ENCODE measurements around the gene JMJD1C.

The JMJD1C gene

GRCh38 chr10:63262430-63263073, 203.2 kb downstream of the JMJD1C start:
- no peak for TF ChIP-seq POLR2A (IDR thresholded peaks at IDR 0.05; ENCODE audit: low read depth, low read length)
- no peak for DNase-seq (ENCODE audit: insufficient read length, low spot score)
- FAIRE-seq: peak; percentile 90

- TF ChIP-seq POLR2A (IDR thresholded peaks at IDR 0.05; ENCODE audit: low read depth, low read length): no peak
- no peak for DNase-seq (ENCODE audit: insufficient read length, low spot score)
- FAIRE-seq: peak; percentile 77
These were observed 204.3 kb downstream of the JMJD1C start for GRCh38 chr10:63261496-63261895.

DNA sequence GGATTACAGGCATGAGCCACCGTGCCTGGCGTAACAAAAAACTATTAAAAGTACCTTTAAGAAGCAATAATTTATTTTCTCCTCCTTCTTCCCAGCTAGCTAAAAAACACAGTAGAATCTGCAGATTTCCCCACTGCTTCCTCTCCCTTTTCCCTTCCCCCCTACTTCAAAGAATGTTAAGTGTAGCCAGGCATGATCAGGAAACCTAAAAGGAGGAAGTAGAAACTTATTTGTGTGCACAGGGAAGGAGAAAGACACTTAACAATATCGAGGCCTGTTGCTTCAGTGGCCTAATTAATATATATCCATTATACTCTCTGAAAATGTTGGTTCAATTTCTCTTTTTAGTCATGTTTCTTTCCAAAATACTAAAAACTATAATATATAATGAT, 204.9 kb downstream of the JMJD1C start:
- no peak for TF ChIP-seq POLR2A (IDR thresholded peaks at IDR 0.05; ENCODE audit: low read depth, low read length)
- no peak for FAIRE-seq
- no peak for DNase-seq (ENCODE audit: insufficient read length, low spot score)

DNA sequence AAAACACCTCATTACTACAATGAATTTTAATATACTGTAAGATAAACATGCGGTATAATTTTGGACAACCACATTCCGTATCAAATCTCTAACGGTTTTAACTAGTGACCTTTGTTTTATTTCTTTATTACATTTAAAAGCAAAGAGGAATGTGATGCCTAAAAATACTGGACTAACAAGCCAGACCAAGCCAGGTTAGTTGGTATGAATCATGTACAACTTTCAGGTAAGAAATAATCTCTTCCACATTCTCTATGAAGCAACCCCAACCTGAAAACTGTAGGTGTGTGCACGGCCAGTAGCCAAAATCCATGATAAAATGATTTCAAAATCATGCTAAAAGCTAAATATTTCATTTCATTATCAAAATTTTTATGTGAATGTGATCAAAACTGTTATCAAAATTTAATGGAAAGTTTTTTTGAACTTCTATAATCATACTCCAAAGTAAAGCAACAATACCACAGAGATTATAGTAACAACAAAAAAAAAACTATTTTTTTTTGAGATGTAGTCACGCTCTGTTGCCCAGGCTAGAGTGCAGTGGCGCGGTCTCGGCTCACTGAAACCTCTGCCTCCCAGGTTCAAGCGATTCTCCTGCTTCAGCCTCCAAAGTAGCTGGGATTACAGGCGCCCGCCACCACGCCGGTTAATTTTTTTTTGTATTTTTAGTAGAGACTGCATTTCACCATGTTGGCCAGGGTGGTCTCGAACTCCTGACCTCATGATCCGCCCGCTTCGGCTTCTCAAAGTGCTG, 205.5 kb downstream of the JMJD1C start:
- FAIRE-seq: peak; percentile 52
- TF ChIP-seq POLR2A (IDR thresholded peaks at IDR 0.05; ENCODE audit: low read depth, low read length): no peak
- DNase-seq (ENCODE audit: insufficient read length, low spot score): no peak

GRCh38 chr10:63258920-63259678, 206.7 kb downstream of the JMJD1C start:
- DNase-seq (ENCODE audit: insufficient read length, low spot score): no peak
- peak; percentile 87 for FAIRE-seq

GRCh38 chr10:63257778-63258177, 208.0 kb downstream of the JMJD1C start:
- FAIRE-seq (peak; percentile 52), DNase-seq (ENCODE audit: insufficient read length, low spot score) (no peak)
- TF ChIP-seq POLR2A (IDR thresholded peaks at IDR 0.05; ENCODE audit: low read depth, low read length): no peak

More at GRCh38 chr10:63258920-63259678, 206.7 kb downstream of the JMJD1C start:
- no peak for TF ChIP-seq POLR2A (IDR thresholded peaks at IDR 0.05; ENCODE audit: low read depth, low read length)

- DNase-seq (ENCODE audit: insufficient read length, low spot score) (no peak), FAIRE-seq (peak; percentile 33)
- no peak for TF ChIP-seq POLR2A (IDR thresholded peaks at IDR 0.05; ENCODE audit: low read depth, low read length)
These were observed 209.6 kb downstream of the JMJD1C start for GRCh38 chr10:63256009-63256773.

DNA sequence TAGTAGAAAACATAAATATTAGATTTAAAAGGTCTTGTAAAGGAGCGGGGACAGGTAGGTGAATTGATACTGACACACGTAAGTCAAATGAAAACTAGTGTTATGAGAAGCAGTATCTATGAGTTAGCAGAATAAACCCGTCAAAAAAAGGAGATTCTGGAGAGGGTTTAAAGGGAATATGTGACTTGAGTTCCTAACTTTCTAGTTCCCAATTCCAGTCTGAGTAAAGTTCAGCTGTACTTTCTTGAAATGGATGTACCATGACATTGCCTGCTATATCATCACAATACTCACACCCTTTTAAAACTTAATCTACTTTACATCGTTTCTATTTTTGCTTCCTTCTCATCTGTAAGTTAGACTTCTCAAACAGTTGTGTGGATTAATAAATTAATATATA, 210.5 kb downstream of the JMJD1C start:
- peak; percentile 83 for FAIRE-seq
- TF ChIP-seq POLR2A (IDR thresholded peaks at IDR 0.05; ENCODE audit: low read depth, low read length): no peak
- no peak for DNase-seq (ENCODE audit: insufficient read length, low spot score)

- DNase-seq (ENCODE audit: insufficient read length, low spot score) (no peak), FAIRE-seq (peak; percentile 60)
- no peak for TF ChIP-seq POLR2A (IDR thresholded peaks at IDR 0.05; ENCODE audit: low read depth, low read length)
These were observed 212.7 kb downstream of the JMJD1C start for GRCh38 chr10:63253040-63253439.

DNA sequence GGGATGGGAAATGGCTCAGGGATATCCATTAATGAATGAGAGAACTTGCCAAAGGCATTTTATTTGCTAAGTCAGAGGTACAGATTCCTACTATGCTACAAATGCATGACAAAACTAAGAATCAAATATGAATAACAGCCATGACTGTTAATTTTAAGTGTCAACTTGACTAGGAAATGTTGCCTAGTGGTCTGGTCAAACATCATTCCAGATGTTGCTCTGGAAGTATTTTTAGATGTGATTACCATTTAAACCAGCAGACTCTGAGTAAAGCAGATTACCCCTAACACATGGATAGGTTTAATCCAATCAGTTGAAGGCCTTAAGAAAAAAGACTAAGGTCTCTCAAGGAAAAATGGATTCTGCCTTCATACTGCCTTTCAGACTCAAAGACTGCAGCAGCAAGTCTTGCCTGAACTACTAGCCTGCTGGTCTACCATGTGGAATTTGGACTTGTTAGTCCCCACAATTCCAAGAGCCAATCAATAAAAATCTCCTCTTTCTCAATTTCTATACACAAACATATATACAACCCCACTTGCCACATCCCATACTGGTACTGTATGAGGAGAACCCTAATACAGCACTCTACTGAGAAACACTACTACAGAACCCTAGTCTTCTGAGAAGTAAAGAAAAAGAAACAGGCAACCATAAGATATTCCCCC, 213.5 kb downstream of the JMJD1C start:
- peak; percentile 30 for FAIRE-seq
- TF ChIP-seq POLR2A (IDR thresholded peaks at IDR 0.05; ENCODE audit: low read depth, low read length): no peak

GRCh38 chr10:63250032-63250431, 215.7 kb downstream of the JMJD1C start:
- DNase-seq (ENCODE audit: insufficient read length, low spot score): no peak
- TF ChIP-seq POLR2A (IDR thresholded peaks at IDR 0.05; ENCODE audit: low read depth, low read length): no peak
- FAIRE-seq: no peak

More for the DNA sequence above, 213.5 kb downstream of the JMJD1C start:
- DNase-seq (ENCODE audit: insufficient read length, low spot score): no peak

GRCh38 chr10:63247771-63248170, 218.0 kb downstream of the JMJD1C start:
- DNase-seq (ENCODE audit: insufficient read length, low spot score) (no peak), FAIRE-seq (peak; percentile 70)
- TF ChIP-seq POLR2A (IDR thresholded peaks at IDR 0.05; ENCODE audit: low read depth, low read length): no peak

GRCh38 chr10:63246356-63246755, 219.4 kb downstream of the JMJD1C start:
- no peak for TF ChIP-seq POLR2A (IDR thresholded peaks at IDR 0.05; ENCODE audit: low read depth, low read length)
- DNase-seq (ENCODE audit: insufficient read length, low spot score) (no peak), FAIRE-seq (peak; percentile 15)
